Activated CD4-positive, alpha-beta T cell treated with anti-CD3 and anti-CD28 coated beads, Interleukin-2, Interleukin-6, amounts not matched to agents 100 ng/mL and 50 ng/mL, durations not matched to agents 16 hours and 8 hours (primary cell): ENCODE data around the gene CDHR3.

Experiments
- DNase-seq: peaks from one replicate; pipeline ENCODE4 v3.0.0-alpha.2; 2020

CDHR3 gene

GRCh38 chr7:106029941-106030340, 66.9 kb downstream of the CDHR3 start:
- DNase-seq = peak; percentile 7

DNA sequence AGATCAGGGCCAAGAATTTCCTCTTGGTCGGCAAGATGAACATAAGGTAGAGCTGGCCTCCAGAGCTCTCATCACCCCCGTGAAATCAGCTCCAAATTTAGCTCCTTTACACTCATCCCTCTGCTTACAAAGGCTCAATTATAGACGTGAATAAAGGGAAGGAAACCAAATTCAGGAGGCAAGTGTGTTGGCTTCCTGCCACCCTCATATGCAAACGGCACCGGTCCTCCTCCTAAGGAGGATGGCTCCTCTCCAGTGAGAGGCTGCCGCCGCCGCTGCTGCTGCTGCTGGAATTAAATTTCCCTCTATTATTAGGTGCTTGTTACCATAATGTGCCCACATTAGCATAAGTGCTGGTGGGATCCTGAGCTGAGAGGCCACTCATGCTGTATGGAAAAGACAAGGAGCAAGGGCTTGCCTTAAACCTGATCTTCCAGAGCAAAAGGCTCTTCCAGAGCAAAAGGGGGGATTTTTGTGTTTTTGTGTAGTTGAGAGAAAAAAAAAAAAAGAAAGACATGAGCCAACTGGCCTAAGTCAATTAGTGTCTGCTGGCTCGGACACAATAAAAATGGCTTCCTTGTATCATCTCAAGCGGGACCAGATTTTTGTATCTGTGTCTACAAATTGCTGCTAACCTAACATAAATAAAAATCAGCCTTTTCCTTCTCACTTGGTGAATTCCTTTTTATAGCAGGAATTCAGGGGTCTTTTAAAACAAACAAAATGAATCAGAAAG, 68.4 kb downstream of the CDHR3 start:
- no peak for DNase-seq

GRCh38 chr7:106032295-106032694, 69.2 kb downstream of the CDHR3 start:
- DNase-seq = no peak

DNA sequence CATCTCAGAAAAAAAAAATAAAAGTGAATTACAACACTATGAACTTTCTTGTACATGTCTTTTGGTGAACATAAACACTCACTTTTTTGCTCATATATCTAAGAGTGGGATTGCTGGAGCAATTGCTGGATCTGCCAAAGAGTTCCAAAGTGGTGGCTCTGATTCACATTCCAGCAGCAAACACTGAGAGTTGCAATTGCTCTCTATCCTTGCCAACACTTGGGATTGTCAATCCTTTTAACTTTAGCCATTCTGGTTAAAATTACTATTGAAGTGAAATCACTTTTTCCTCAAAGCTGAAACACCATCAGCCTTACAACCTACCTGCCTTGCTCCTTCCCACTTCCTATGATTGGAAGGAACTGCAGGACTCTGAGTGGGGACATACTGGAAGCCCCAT, 70.7 kb downstream of the CDHR3 start:
- DNase-seq = no peak

GRCh38 chr7:106034383-106034782, 71.3 kb downstream of the CDHR3 start:
- DNase-seq = no peak

GRCh38 chr7:106035568-106035967, 72.5 kb downstream of the CDHR3 start:
- no peak for DNase-seq

DNA sequence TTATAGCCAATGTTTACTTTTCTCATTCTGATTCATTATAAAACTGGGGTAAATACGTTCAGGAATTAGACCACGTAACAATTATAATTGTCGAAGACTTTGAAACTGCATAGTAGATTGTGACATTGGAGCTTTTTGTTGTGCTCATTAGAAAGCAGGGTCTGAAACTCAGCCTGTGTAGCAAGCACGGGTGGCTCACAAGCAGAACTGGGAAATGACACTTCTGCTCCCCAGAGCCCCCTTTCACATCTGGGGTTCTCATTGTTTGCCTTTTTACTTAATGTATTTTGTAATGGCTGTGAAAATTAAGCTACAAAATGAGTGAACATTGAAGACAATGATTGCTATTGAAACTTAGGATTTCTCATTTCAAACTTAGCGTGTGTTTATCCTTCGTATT, 72.9 kb downstream of the CDHR3 start:
- no peak for DNase-seq

DNA sequence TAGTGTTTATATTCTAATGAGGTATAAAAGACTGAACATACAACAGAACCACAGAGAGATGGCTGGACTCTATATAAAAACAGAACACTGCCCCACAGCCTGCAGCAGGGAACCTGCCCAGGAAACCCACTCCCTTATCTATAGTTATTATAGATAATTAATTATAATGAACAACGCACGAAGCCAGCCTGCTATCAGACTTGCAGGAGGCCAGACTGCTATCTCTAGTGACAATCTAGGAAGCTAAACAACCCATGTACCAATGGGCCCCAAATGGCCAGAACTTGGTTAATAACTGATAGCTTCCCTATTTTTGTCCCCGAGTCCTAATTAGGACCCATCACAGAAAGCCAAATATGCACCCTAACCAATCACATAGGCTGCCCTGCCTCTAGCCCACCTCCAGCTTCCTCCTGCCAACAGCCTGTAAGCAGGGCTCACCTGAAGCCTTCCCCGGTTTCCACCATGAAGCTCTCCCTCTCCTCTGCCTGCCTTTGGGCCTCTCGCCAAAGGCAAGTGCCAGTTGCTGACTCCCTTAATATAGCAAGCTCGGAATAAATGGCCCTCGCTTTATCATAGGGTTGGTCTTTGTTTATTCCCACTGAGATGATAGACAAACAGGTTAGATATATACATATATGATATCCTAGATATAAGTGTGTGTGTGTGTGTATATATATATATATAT, 74.6 kb downstream of the CDHR3 start:
- DNase-seq = no peak

GRCh38 chr7:106038289-106038688, 75.2 kb downstream of the CDHR3 start:
- no peak for DNase-seq

- no peak for DNase-seq
Measured at GRCh38 chr7:106038916-106039315, 75.9 kb downstream of the CDHR3 start.

DNA sequence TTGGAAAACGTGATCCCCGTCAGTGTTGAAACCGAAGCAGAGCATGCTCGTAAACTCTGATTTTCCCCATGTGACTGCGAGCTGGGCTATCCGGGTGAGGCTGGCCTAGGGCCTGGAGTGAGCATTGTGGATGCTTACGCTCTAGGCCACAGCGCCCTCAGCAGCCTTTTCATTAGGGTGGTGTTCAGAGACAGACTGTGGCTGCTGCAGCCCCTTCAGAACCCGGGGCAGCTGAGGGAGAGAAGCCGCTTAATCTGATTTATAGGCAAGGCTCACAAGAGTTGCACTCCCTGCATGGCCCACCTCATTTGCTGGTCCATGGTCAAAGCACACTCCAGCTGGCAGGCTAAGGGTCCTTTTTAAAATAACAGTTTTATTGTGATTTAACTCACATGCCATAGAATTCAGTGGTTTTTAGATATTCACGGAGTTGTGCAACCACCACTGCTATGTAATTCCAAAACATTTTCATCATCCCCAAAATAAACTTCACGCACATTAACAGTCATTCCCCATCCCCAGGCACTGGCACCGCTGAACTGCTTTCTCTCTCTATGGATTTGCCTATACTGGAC, 76.5 kb downstream of the CDHR3 start:
- no peak for DNase-seq

DNA sequence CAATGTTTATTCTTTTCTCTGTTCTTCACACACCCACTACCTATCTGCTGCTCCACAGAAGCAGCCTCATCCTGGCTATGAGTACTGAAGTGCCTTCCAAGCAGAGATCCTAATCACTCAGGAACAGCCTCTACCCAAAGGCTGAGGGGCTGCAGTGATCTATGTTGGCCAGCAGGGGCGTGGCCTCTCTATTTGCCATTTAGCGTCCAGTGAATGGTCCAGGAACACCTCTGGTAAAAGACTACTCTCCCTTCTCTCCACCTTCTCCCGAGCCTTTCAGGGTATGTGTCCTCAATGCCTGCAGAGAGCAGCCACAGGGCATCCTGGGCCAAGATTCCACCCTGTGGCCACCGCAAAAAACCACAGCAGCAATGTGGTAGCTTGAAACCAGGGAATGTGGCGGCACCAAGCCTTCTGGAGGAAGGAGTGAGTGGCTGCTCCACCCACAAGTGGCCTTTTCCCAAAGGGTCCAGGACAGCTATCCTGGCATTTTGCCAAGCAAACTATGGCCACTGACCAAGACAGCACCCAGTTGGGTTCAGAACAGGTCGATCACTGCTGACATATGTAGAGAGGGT, 78.2 kb downstream of the CDHR3 start:
- peak; percentile 54 for DNase-seq

DNA sequence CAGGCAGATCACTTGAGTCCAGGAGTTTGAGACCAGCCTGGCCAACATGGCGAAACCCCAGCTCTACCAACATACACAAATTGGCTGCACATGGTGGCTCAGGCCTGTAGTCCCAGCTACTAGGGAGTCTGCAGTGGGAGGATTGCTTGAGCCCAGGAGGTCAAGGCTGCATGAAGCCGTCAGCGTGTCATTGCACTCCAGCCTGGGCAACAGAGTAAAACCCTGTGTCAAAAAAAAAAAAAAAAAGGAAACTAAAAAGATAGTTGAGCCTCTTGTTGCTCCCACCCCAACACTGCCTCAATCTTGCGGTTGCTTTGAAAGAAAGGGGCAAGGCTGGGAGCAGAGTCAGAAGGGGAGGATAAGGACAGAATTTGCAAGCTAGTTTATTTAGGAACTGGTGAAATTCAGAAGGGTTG, 79.1 kb downstream of the CDHR3 start:
- no peak for DNase-seq

DNA sequence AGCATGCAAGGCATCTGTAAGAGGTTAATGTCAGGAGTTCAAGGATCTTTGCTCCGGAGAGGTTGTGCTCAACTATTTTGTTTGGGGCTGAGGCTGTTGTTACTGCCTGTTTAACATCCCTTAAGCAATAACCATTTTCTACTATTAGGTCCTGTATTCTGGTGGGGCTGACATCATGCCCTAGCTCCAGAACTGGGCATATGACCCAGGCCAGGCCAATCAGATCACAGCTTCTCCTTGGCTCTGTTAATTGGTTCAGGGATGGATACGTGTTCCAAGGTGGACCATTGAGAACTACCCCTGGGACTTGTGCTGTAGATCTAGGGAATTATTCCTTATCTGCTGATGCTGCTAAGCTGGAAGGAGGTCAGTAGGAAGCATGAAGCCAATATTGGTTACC, 82.1 kb downstream of the CDHR3 start:
- DNase-seq = no peak

GRCh38 chr7:106045586-106045985, 82.5 kb downstream of the CDHR3 start:
- DNase-seq = no peak

- no peak for DNase-seq
Measured at GRCh38 chr7:106047184-106047583, 84.1 kb downstream of the CDHR3 start.

DNA sequence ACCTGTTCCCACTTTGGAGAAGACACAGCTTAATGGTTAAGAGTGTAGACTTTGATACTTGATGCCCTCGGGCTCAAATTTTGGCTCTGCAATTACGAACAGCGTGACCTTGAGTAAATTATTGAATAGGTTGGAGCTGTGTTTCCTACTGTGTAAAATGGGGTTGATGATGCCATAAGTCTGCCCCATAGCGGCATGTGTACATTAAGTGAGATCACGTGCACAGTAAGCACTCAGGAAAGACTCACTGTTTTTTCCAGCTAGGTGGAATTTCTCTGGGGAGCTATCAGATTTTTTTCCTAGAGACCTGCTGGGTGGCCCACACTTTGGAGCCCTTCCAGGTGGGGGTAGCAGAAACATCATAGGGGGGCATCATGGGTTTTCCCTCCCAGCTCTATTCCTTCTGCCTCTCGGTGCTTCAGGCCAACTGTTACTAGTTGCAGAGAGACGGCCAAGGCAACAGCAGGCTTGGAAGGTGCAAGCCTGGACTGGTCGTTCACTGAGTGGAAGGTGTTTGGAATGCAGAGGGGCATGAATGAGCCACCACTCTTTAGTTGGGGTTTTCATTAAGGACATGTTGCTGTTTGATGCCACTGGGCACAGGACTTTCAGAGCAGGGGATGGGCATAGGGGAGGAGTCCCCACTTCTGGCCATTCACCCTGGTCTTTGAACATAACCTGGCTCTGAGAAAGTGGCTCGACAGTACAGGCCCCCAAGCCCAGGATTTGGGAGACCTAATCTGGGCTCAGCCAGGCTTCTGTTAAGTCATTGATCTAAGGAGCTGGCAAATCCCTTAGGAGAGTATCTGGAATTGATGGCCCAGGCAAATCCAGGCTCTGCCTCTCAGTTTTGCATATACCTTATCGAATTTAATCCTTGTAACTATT, 85.0 kb downstream of the CDHR3 start:
- no peak for DNase-seq

DNA sequence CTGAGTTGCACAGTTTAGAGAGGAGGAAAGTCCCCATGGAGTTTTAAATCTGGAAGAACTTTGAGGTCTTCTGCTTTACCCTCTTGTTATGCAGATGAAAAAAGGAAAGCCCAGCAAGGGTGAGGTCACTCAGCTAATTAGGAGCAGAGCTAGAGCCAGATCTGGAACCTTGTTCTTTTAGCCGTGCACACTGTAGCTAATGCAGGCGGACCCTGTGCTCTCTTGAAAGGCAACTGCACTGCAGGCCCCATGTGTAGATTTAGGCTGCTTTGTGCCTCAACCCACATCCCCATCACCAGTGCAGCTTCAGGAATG, 85.6 kb downstream of the CDHR3 start:
- no peak for DNase-seq

DNA sequence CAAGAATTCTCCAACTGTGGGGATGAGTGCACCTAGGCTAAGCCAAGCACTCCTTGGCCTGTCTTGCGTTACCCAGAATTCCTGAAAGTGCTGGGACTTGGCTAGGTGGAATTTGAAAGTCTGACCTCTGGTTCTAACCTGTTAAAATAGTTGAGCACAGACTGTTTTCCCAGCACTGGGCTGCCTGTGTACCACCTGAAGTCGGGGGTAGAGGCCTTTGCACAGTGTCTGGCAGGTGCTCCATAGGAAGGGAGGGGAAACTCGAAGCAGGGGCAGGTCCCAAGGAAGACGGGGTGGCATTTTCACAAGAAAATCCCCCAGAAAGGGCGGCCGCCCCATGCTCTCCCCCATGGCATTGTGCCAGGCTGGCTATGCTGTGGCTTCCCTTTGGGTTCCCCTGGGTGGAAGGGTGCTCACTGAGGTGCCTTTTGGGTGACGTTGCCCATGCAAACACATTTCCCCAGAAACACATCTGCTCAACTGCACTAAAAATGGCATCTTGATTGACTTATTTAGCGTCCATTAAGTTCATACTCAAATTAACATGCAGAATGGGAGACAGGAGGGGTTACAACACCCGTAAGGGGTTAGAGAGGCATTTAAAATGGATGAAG, 86.2 kb downstream of the CDHR3 start:
- no peak for DNase-seq

GRCh38 chr7:106050002-106050745, 87.1 kb downstream of the CDHR3 start:
- no peak for DNase-seq

GRCh38 chr7:106050746-106051117, 87.7 kb downstream of the CDHR3 start:
- DNase-seq = no peak

GRCh38 chr7:106052681-106053080, 89.6 kb downstream of the CDHR3 start:
- no peak for DNase-seq
